Trophoblast cell (in vitro differentiated cells and primary cell): ENCODE results near the gene GPR160.

Source experiments
- DNase-seq, 2 donors: peaks; one replicate each; pipeline ENCODE4 v3.0.0-alpha.2; 2016
- H2AFZ ChIP-seq: 2 replicates; pipeline ENCODE4 v1.6.1; 2013; ENCODE audit warnings: low read length, moderate library complexity, mild to moderate bottlenecking; ENCODE audit not compliant: insufficient read depth, poor library complexity
- H2AK5ac ChIP-seq: 2 replicates; pipeline ENCODE4 v1.6.1; 2013; ENCODE audit warnings: mild to moderate bottlenecking, low read length
- H2BK120ac ChIP-seq: 2 replicates; pipeline ENCODE4 v1.6.1; 2013; ENCODE audit warnings: low read length, mild to moderate bottlenecking, moderate library complexity; ENCODE audit not compliant: insufficient read depth, poor library complexity
- H2BK12ac ChIP-seq: 2 replicates; pipeline ENCODE4 v1.6.1; 2013; ENCODE audit warnings: mild to moderate bottlenecking, low read length, moderate library complexity
- H2BK5ac ChIP-seq: 2 replicates; pipeline ENCODE4 v1.6.1; 2013; ENCODE audit warnings: low read length, low read depth, moderate library complexity, mild to moderate bottlenecking; ENCODE audit not compliant: poor library complexity
- H3K14ac ChIP-seq: 2 replicates; pipeline ENCODE4 v1.6.1; 2013; ENCODE audit warnings: mild to moderate bottlenecking, low read length
- H3K18ac ChIP-seq: 2 replicates; pipeline ENCODE4 v1.6.1; 2013; ENCODE audit warnings: mild to moderate bottlenecking, low read length
- H3K23ac ChIP-seq: 2 replicates; pipeline ENCODE4 v1.6.1; 2013; ENCODE audit warnings: low read length
- H3K27ac ChIP-seq: 2 replicates; pipeline ENCODE4 v1.5.1; 2013; ENCODE audit warnings: low read depth, mild to moderate bottlenecking, inconsistent platforms, low read length, moderate library complexity
- H3K27me3 ChIP-seq: 2 replicates; pipeline ENCODE4 v1.6.1; 2013; ENCODE audit warnings: inconsistent platforms, mild to moderate bottlenecking, low read length, moderate library complexity; ENCODE audit not compliant: insufficient read depth
- H3K36me3 ChIP-seq, 2 experiments: 1 replicate in 1 of 2; 2 replicates in 1 of 2; pipeline ENCODE4 v1.6.1; 2013; ENCODE audit warnings: low read length in 2 of 2, mild to moderate bottlenecking in 2 of 2, moderate library complexity in 1 of 2; ENCODE audit not compliant: insufficient read depth in 2 of 2, control insufficient read depth in 1 of 2
- H3K4ac ChIP-seq: 2 replicates; pipeline ENCODE4 v1.6.1; 2013; ENCODE audit warnings: low read depth, mild to moderate bottlenecking, low read length, moderate library complexity
- H3K4me1 ChIP-seq, 2 experiments: 1 replicate in 1 of 2; 2 replicates in 1 of 2; pipeline ENCODE4 v1.6.1; 2013; ENCODE audit warnings: low read length in 2 of 2, mild to moderate bottlenecking in 2 of 2, moderate library complexity in 1 of 2; ENCODE audit not compliant: insufficient read depth in 2 of 2, control insufficient read depth in 1 of 2
- H3K4me2 ChIP-seq: 2 replicates; pipeline ENCODE4 v1.6.1; 2013; ENCODE audit warnings: inconsistent platforms, mild to moderate bottlenecking, low read length, moderate library complexity
- H3K4me3 ChIP-seq: 2 replicates; pipeline ENCODE4 v1.5.1; 2013; ENCODE audit warnings: mild to moderate bottlenecking, low read depth, low read length, inconsistent platforms
- H3K79me1 ChIP-seq: one replicate; pipeline ENCODE4 v1.6.1; 2013; ENCODE audit warnings: low read length
- H3K79me2 ChIP-seq: 2 replicates; pipeline ENCODE4 v1.6.1; 2013; ENCODE audit warnings: low read length, mild to moderate bottlenecking; ENCODE audit not compliant: control insufficient read depth, insufficient read depth, poor library complexity
- H3K9ac ChIP-seq: 2 replicates; pipeline ENCODE4 v1.6.1; 2013; ENCODE audit warnings: mild to moderate bottlenecking, low read length
- H3K9me3 ChIP-seq: 2 replicates; pipeline ENCODE4 v1.6.1; 2013; ENCODE audit warnings: low read depth, mild to moderate bottlenecking, control low read depth, inconsistent platforms, low read length; ENCODE audit not compliant: insufficient read depth
- H4K12ac ChIP-seq: 2 replicates; pipeline ENCODE4 v1.6.1; 2013; ENCODE audit warnings: low read depth, mild to moderate bottlenecking, low read length, moderate library complexity
- H4K8ac ChIP-seq: 2 replicates; pipeline ENCODE4 v1.6.1; 2013; ENCODE audit warnings: low read depth, mild to moderate bottlenecking, low read length, moderate library complexity
- H4K91ac ChIP-seq: one replicate; pipeline ENCODE4 v1.6.1; 2013; ENCODE audit warnings: low read depth, mild to moderate bottlenecking, low read length, moderate library complexity
- WGBS: extraction: QIAGEN DNeasy Blood & Tissue Kit; methylation state at CpG from one replicate; pipeline ENCODE4 v1.1.7; 2013; ENCODE audit warnings: missing lambda C conversion rate; ENCODE audit not compliant: insufficient read length, insufficient coverage; ENCODE audit errors: extremely low coverage; 5-methylcytosine and 5-hydroxymethylcytosine counted together

Gene GPR160

DNA sequence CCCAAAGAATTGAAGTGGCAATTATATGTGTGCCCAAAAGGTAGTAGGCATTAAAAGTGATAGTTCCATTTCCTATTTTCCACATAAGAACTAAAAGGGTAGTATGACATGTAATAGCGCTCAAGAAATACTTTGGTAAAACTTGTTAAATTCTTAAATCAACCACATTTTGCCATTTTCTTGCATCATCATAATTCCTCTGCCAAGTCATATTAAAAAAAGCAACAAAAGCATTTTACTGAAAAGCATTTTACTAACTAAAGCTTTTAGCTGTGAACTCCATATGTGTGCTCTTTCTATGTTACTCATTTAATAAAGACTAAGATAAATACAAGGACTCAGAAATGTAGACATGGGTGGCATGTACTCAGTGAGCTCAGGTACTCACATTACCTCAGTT lies 70.1 kb downstream of the GPR160 start:
- no peak overlapping the region for H2BK12ac ChIP-seq
- peaks cover 3 to 5% of the 10 kb centered on the region in 2 experiments for H3K36me3 ChIP-seq
- H3K4me1 ChIP-seq = no peaks in the 10 kb centered on the region
- no peak overlapping the region for H3K4me2 ChIP-seq
- H3K27ac ChIP-seq = no peak overlapping the region
- H2AK5ac ChIP-seq = no peak overlapping the region
- no peak overlapping the region for H4K12ac ChIP-seq
- H3K79me2 ChIP-seq = no peaks in the 10 kb centered on the region
- H3K14ac ChIP-seq = no peak overlapping the region
- H3K4ac ChIP-seq = no peak overlapping the region
- no peak overlapping the region for H3K4me3 ChIP-seq
- H2BK5ac ChIP-seq = no peak overlapping the region
- H4K8ac ChIP-seq = no peak overlapping the region
- no peaks in the 10 kb centered on the region for H3K27me3 ChIP-seq
- H3K18ac ChIP-seq = no peak overlapping the region
- H2AFZ ChIP-seq = no peak overlapping the region
- H3K23ac ChIP-seq = no peak overlapping the region
- no peaks in the 10 kb centered on the region for H3K79me1 ChIP-seq
- no peak for DNase-seq
- H3K9ac ChIP-seq = no peak overlapping the region
- H2BK120ac ChIP-seq = no peak overlapping the region
- H3K9me3 ChIP-seq = no peaks in the 10 kb centered on the region
- WGBS = no CpG with 5 or more reads among the region's 1 CpG
- no peak overlapping the region for H4K91ac ChIP-seq

DNA sequence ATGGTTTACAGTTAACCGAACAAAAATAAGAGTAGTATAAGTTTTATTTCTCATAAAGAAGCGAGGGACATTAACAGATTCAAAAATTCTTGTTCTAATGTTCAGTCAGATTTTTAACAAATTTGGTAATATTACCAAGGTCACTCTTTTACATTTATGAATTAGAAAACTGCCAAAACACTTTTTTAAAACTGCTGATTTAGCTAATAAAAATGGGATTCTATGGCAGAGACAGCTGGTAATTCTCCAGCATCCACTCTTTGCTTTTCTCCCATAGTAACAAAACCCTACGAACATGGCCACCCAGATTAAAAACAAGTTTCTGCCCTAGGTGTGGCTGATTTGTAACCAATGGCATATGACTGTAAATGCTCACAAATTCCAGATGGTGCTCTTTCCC lies 71.2 kb downstream of the GPR160 start:
- DNase-seq = no peak
- Histone ChIP-seq H3K4me3 (no peak overlapping the region), H3K36me3 (peaks cover 1 to 3% of the 10 kb centered on the region in 2 experiments), H3K27ac (no peak overlapping the region), H3K4me2 (no peak overlapping the region), H3K79me2 (no peaks in the 10 kb centered on the region), H4K12ac (no peak overlapping the region), H3K9ac (no peak overlapping the region), H3K14ac (no peak overlapping the region), H4K8ac (no peak overlapping the region), H2AFZ (no peak overlapping the region), H2AK5ac (no peak overlapping the region), H3K27me3 (no peaks in the 10 kb centered on the region), H2BK12ac (no peak overlapping the region), H2BK5ac (no peak overlapping the region), H3K4ac (no peak overlapping the region), H2BK120ac (no peak overlapping the region), H3K9me3 (no peaks in the 10 kb centered on the region), H3K79me1 (no peaks in the 10 kb centered on the region), H3K18ac (no peak overlapping the region), H3K4me1 (no peaks in the 10 kb centered on the region), H3K23ac (no peak overlapping the region), H4K91ac (no peak overlapping the region)
- WGBS = no CpG with 5 or more reads among the region's 3 CpGs

- Histone ChIP-seq H3K4me2 (no peak overlapping the region), H3K4me1 (no peaks in the 10 kb centered on the region), H2AFZ (no peak overlapping the region), H2AK5ac (no peak overlapping the region), H3K27ac (no peak overlapping the region), H3K9ac (no peak overlapping the region), H3K36me3 (peaks cover 1 to 6% of the 10 kb centered on the region in 2 experiments), H3K4me3 (no peak overlapping the region), H4K91ac (no peak overlapping the region), H3K4ac (no peak overlapping the region), H2BK120ac (no peak overlapping the region), H3K27me3 (no peaks in the 10 kb centered on the region), H3K79me1 (no peaks in the 10 kb centered on the region), H3K9me3 (no peaks in the 10 kb centered on the region), H4K12ac (no peak overlapping the region), H3K79me2 (no peaks in the 10 kb centered on the region), H2BK12ac (no peak overlapping the region), H4K8ac (no peak overlapping the region), H2BK5ac (no peak overlapping the region), H3K14ac (no peak overlapping the region), H3K18ac (no peak overlapping the region), H3K23ac (no peak overlapping the region)
- WGBS = 100% methylated on average over 2 of the region's 2 CpGs
- DNase-seq = no peak
Observed at GRCh38 chr3:170109579-170110293, 71.9 kb downstream of the GPR160 start.

DNA sequence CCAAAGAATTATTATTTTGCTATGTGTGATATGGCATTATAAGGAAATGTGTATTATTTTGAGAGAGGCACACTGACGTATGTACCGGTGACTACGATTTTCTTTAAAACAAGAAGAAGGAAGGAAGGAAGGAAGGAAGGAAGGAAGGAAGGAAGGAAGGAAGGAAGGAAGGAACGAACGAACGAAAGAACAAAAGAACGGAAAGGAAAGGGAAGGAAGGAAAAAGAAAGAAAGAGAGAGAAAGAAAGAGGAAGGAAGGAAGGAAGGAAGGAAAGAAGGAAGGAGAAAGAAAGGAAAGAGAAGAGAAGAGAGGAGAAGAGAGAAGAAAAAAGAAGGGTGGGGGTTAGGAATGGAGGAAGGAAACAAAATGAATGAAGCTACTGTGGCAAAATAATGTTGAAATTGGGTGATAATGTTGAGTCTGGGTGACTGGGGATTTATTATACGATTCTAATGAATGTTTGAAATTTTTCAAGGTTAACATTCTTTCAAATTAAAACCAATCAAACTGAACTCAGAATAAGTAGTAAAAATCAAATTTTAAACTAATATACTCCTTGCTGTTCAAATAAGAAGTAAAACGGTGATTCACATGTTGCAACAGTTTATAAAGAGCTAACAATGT lies 73.5 kb downstream of the GPR160 start:
- H3K9me3 ChIP-seq = no peaks in the 10 kb centered on the region
- no peak overlapping the region for H3K14ac ChIP-seq
- no peak overlapping the region for H4K8ac ChIP-seq
- WGBS = no CpG with 5 or more reads among the region's 9 CpGs
- H2BK120ac ChIP-seq = no peak overlapping the region
- no peak for DNase-seq
- H3K36me3 ChIP-seq = peaks cover 1 to 6% of the 10 kb centered on the region in 2 experiments
- no peak overlapping the region for H2BK12ac ChIP-seq
- H3K27ac ChIP-seq = no peak overlapping the region
- no peak overlapping the region for H2AK5ac ChIP-seq
- no peak overlapping the region for H4K12ac ChIP-seq
- no peaks in the 10 kb centered on the region for H3K79me2 ChIP-seq
- no peaks in the 10 kb centered on the region for H3K27me3 ChIP-seq
- no peak overlapping the region for H3K9ac ChIP-seq
- H3K4ac ChIP-seq = no peak overlapping the region
- H3K4me2 ChIP-seq = no peak overlapping the region
- H2BK5ac ChIP-seq = no peak overlapping the region
- no peaks in the 10 kb centered on the region for H3K4me1 ChIP-seq
- H2AFZ ChIP-seq = no peak overlapping the region
- H3K4me3 ChIP-seq = no peak overlapping the region
- no peak overlapping the region for H3K23ac ChIP-seq
- H3K79me1 ChIP-seq = no peaks in the 10 kb centered on the region
- H4K91ac ChIP-seq = no peak overlapping the region
- no peak overlapping the region for H3K18ac ChIP-seq
